ENCODE results near the gene RAD18. TPM values are rescaled to one million over a fixed set of nuclear protein-coding genes. Genes with fewer than 3 reads are reported as not detected.

Gene RAD18
- total and polyA plus RNA-seq, 9 of the 15 experiments (the other 6 are each of a cell fraction or from before 2014, with no cell fraction given): 19.2 to 49.4 (median 34.4) TPM

DNA sequence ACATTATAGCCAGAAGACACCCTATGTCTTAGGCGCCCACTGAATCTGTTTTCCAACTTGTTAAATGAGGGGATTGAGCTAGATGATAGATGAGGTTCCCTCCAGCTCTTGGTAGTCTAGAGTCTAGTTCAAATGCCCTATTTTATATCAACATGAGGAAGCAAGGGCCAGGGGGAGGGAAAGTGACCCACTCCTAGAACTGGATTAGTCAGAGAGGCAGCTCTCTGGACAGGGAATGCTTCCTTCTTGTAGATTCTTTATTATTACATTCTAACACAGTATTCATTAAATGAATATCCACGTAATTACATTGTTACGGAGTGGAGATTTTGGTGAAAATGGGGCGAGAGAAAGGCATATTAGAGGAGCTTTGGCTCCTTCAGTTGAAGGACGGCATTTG is 89.5 kb downstream of the RAD18 start:
- TF ChIP-seq SIRT6 (IDR thresholded peaks at IDR 0.05; ENCODE audit: low read depth, low read length) (no peak), NONO (IDR thresholded peaks at IDR 0.05; ENCODE audit: low read depth in 2 of 2, low read length in 1 of 2) (no peak), TRIM25 (IDR thresholded peaks at IDR 0.05; ENCODE audit: borderline replicate concordance) (no peak), CBFB (CRISPR knock-in tag; IDR thresholded peaks at IDR 0.05) (no peak)
- ChIA-PET POLR2A (interaction anchor here (0.7 kb wide), 2 partner anchors 13 to 27 kb away, joined by 3 read pairs; no protein-coding TSS in a partner anchor), CTCF (ENCODE audit: low intra/inter-chr PET ratio) (no interaction called here)
- Histone ChIP-seq H4K20me1 (replicated peaks; ENCODE audit: control insufficient read depth, insufficient read depth, low read length) (no peaks in the 10 kb centered on the region), H3K36me3 (ENCODE audit: control insufficient read depth, insufficient read depth, low read length) (peaks cover 23% of the 10 kb centered on the region; the same call in 2 of the 3 replicates), H3K9me1 (ENCODE audit: control insufficient read depth, insufficient read depth, low read length) (no peaks in the 10 kb centered on the region), H3K27ac (ENCODE audit: extremely low read depth, low read depth, low read length) (no peak overlapping the region), H3K27me3 (ENCODE audit: control insufficient read depth in 2 of 2, insufficient read depth in 2 of 2, low read length in 2 of 2) (no peaks in the 10 kb centered on the region), H2AFZ (ENCODE audit: low read depth, low read length) (no peak overlapping the region), H3K4me2 (ENCODE audit: insufficient read depth, low read length) (no peak overlapping the region), H3K79me2 (ENCODE audit: control insufficient read depth, insufficient read depth, low read length) (no peaks in the 10 kb centered on the region), H3K9ac (ENCODE audit: insufficient read depth in 1 of 2, low read depth in 2 of 2, low read length in 2 of 2) (no peak overlapping the region), H3K4me3 (no peak overlapping the region), H3K9me3 (replicated peaks; ENCODE audit: control insufficient read depth, insufficient read depth, low read depth, low read length) (no peaks in the 10 kb centered on the region), H3K4me1 (replicated peaks in 1 of 2; ENCODE audit: control insufficient read depth in 2 of 2, insufficient read depth in 2 of 2, low read length in 2 of 2) (no peaks in the 10 kb centered on the region)
- no TSS peak for BruUV-seq (replicated peaks)
- DNase-seq (ENCODE audit: extremely low read depth in 1 of 4, low spot score in 3 of 4): no peak
- ATAC-seq: no peak
- FAIRE-seq: no peak
- in situ Hi-C loops (cut with MboI): no loop called here
- intact Hi-C loops (cut with micrococcal nuclease): no loop called here
- 88% methylated on average over 5 of the region's 5 CpGs for WGBS (ENCODE audit: insufficient coverage, low coverage, missing lambda C conversion rate)
